GM12891 (cell line): ENCODE data around the gene NUDT14.

Experiments
- POLR2A ChIP-seq: IDR thresholded peaks from 2 replicates; pipeline ENCODE4 v1.6.1; 2011; ENCODE audit warnings: low read depth, low read length, control low read depth
- POLR2AphosphoS5 ChIP-seq: IDR thresholded peaks from 2 replicates; pipeline ENCODE4 v1.6.1; 2011; ENCODE audit warnings: low read depth, low read length, control low read depth
- SPI1 ChIP-seq: IDR thresholded peaks from 2 replicates; pipeline ENCODE4 v1.6.1; 2011; ENCODE audit warnings: low read depth, low read length, control low read depth
- TAF1 ChIP-seq: IDR thresholded peaks from 2 replicates; pipeline ENCODE4 v1.6.1; 2011; ENCODE audit warnings: low read depth, low read length, control low read depth

DNA sequence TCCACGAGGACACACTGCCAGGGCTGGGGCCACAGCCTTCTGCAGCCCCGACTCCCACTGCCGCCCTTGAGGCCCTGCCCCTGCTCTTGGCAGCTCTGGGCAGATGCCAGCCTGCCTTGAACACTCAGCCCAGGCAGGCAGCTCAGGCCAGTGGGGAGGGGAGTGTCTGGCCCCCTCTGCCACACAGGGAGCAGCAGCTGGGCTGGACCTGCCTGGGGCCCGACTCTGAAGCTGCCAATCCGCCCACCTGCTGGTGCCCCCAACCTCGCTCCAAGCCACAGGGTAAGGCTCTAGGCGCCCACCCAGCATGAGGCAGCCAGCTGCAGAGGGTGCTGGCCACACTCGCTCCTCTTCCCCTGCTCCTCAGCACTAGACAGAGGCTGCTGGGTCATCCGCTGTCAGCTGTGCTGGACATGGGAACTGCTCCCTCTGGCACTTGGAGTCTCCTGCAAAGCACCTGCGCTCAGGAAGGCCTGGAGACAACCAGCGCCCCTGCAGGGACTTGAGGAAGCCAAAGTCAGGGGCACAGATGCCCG, 24.6 kb upstream of the NUDT14 start:
- TF ChIP-seq SPI1: no peak
- no peak for TF ChIP-seq POLR2A
- TF ChIP-seq POLR2AphosphoS5: no peak
- TF ChIP-seq TAF1: no peak
